Endothelial cell of umbilical vein (primary cell): ENCODE data around the gene KAT6B. TPM values are rescaled to one million over a fixed set of nuclear protein-coding genes. Genes with fewer than 3 reads are reported as not detected.

Source experiments
- BruUV-seq: library from RNA; stranded (reverse); fragments of 400-500 nt; replicated peaks from 2 replicates; lab custom pipeline; 2021; lab: Mats Ljungman, UMichigan
- CTCF ChIA-PET: fragments of 300-600, 350-600 bp; sonication (Branson Sonifier 250); formaldehyde crosslinking; loops from one replicate; lab custom pipeline; 2021; ENCODE audit warnings: antibody characterized with exemption, inconsistent platforms; lab: Charles Lee
- POLR2A ChIA-PET: fragments of 300-600, 350-600 bp; sonication (Branson Sonifier 250); formaldehyde crosslinking; loops from one replicate; lab custom pipeline; 2021; ENCODE audit warnings: antibody characterized with exemption, inconsistent platforms; lab: Charles Lee
- DNase-seq: peaks from one replicate; pipeline ENCODE4 v3.0.0-alpha.2; 2011; ENCODE audit warnings: low read depth, low spot score
- FAIRE-seq: peaks from 2 replicates; lab custom pipeline; 2011; peaks lifted over from hg19 to GRCh38; lab: Jason Lieb, UNC
- H2AFZ ChIP-seq: 2 replicates; pipeline ENCODE4 v1.6.0; 2012; ENCODE audit warnings: low read depth, low read length, control low read depth, inconsistent platforms
- H3K27ac ChIP-seq: 2 replicates; pipeline ENCODE4 v1.5.1; 2011; ENCODE audit warnings: low read depth, mild to moderate bottlenecking, control low read depth, low read length, moderate library complexity; ENCODE audit not compliant: insufficient read depth
- H3K27me3 ChIP-seq, 2 experiments: 2 replicates each; pipeline versions ENCODE4 v1.6.0 to v1.6.1; 2011; ENCODE audit warnings: low read length in 2 of 2, mixed read lengths in 1 of 2; ENCODE audit not compliant: control insufficient read depth in 2 of 2, insufficient read depth in 2 of 2
- H3K36me3 ChIP-seq, 2 experiments: 2 replicates in 1 of 2; 3 replicates in 1 of 2; pipeline ENCODE4 v1.5.1; 2011; ENCODE audit warnings: low read length in 2 of 2, mild to moderate bottlenecking in 1 of 2, moderate library complexity in 1 of 2; ENCODE audit not compliant: control insufficient read depth in 2 of 2, insufficient read depth in 2 of 2; ENCODE audit errors: extremely low read depth in 1 of 2
- H3K4me1 ChIP-seq: 3 replicates; pipeline ENCODE4 v1.5.1; 2011; ENCODE audit warnings: mild to moderate bottlenecking, low read length; ENCODE audit not compliant: control insufficient read depth, insufficient read depth; ENCODE audit errors: extremely low read depth
- H3K4me2 ChIP-seq: 2 replicates; pipeline ENCODE4 v1.6.1; 2011; ENCODE audit warnings: low read length, control low read depth, mixed read lengths; ENCODE audit not compliant: insufficient read depth
- H3K4me3 ChIP-seq, 3 experiments: fragments of 200-600 bp in 1 of 3; sonication (generic), shearing (Covaris generic) in 1 of 3; replicated peaks in 1 of 3; 2 replicates each; pipeline ENCODE4 v1.5.1; 2011 to 2016; ENCODE audit warnings: control low read depth in 3 of 3, low read length in 3 of 3, mild to moderate bottlenecking in 2 of 3, inconsistent platforms in 1 of 3, low read depth in 1 of 3, moderate library complexity in 1 of 3; ENCODE audit not compliant: insufficient read depth in 1 of 3
- H3K79me2 ChIP-seq: 2 replicates; pipeline ENCODE4 v1.6.0; 2012; ENCODE audit warnings: low read length, inconsistent platforms; ENCODE audit not compliant: control insufficient read depth, insufficient read depth
- H3K9ac ChIP-seq: replicated peaks from 2 replicates; pipeline ENCODE3; 2011; ENCODE audit warnings: low read length, control low read depth; ENCODE audit not compliant: insufficient read depth; ENCODE audit errors: extremely low read depth
- H3K9me1 ChIP-seq: replicated peaks from 3 replicates; pipeline ENCODE4 v1.6.0; 2011; ENCODE audit warnings: mild to moderate bottlenecking, low read length; ENCODE audit not compliant: control insufficient read depth, insufficient read depth; ENCODE audit errors: extremely low read depth
- H3K9me3 ChIP-seq: replicated peaks from 2 replicates; pipeline ENCODE4 v1.5.1; 2012; ENCODE audit warnings: low read length, inconsistent platforms; ENCODE audit not compliant: control insufficient read depth, insufficient read depth
- H4K20me1 ChIP-seq: replicated peaks from 2 replicates; pipeline ENCODE3; 2011; ENCODE audit warnings: mild to moderate bottlenecking, low read length; ENCODE audit not compliant: control insufficient read depth, insufficient read depth; ENCODE audit errors: extremely low read depth
- CTCF ChIP-seq, 2 donors: IDR thresholded peaks; 1 replicate in 1 of 2; 2 replicates in 1 of 2; pipeline ENCODE4 v1.5.1; 2011; ENCODE audit warnings: low read length in 2 of 2, mild to moderate bottlenecking in 2 of 2, moderate library complexity in 2 of 2, control low read depth in 1 of 2, inconsistent platforms in 1 of 2, low read depth in 1 of 2; ENCODE audit not compliant: insufficient read depth in 1 of 2; ENCODE audit errors: extremely low read depth in 1 of 2
- JUN ChIP-seq: IDR thresholded peaks from 2 replicates; pipeline ENCODE4 v1.6.1; 2011; ENCODE audit warnings: borderline replicate concordance, low read depth; ENCODE audit not compliant: insufficient read length, insufficient read depth
- MAX ChIP-seq: IDR thresholded peaks from 2 replicates; pipeline ENCODE4 v1.6.1; 2011; ENCODE audit not compliant: insufficient read depth, insufficient read length
- POLR2A ChIP-seq: IDR thresholded peaks from 2 replicates; pipeline ENCODE4 v1.6.1; 2012; ENCODE audit warnings: low read depth, mild to moderate bottlenecking, control low read depth, low read length
- POLR2AphosphoS5 ChIP-seq: IDR thresholded peaks from 2 replicates; pipeline ENCODE4 v1.6.1; 2012; ENCODE audit warnings: low read depth, mild to moderate bottlenecking, control low read depth, low read length, moderate library complexity; ENCODE audit not compliant: insufficient read depth
- dilution Hi-C: fragments of 300-500 bp; cut with MboI; formaldehyde crosslinking; loops from one replicate; pipeline ENCODE4 v1.15.0; 2019; ENCODE audit warnings: low sequenced_read_pairs; ENCODE audit not compliant: extremely low pct_ligation_motif_present
- intact Hi-C: fragments of 100-400 bp; cut with micrococcal nuclease; formaldehyde crosslinking; loops from one replicate; pipeline ENCODE4 v1.10.0; 2022
- polyA plus RNA-seq, 4 experiments: library from polyadenylated mRNA; depleted of rRNA in 3 of 4; stranded (reverse) in 3 of 4; unstranded in 1 of 4; fragments of >200 nt; gene quantifications; 2 replicates each; pipeline versions ENCODE4 v1.2.1 to v1.2.3, GENCODE V29; 2011 to 2012; ENCODE audit warnings: missing spikeins in 1 of 4
- total RNA-seq: library from RNA; stranded (reverse); gene quantifications from 2 replicates; pipeline ENCODE4 v1.2.3, GENCODE V29; 2021

The KAT6B gene
- total and polyA plus RNA-seq, 2 donors (not counting 3 experiments of a cell fraction or from before 2014, with no cell fraction given), result 4.5 to 17.0 TPM

GRCh38 chr10:74784462-74784861 lies 41.9 kb upstream of the KAT6B start:
- H3K27me3 ChIP-seq, result peaks cover 0 to 3% of the 10 kb centered on the region in 2 experiments
- H3K27ac ChIP-seq, result no peak overlapping the region
- no peak overlapping the region for H3K4me2 ChIP-seq
- no TSS peak for BruUV-seq
- ChIA-PET CTCF (interaction anchor here (1.1 kb wide), 2 partner anchors 12 to 41 kb away, joined by 3 read pairs; no protein-coding TSS in a partner anchor), POLR2A (no interaction called here)
- no peaks in the 10 kb centered on the region for H4K20me1 ChIP-seq
- no peak for TF ChIP-seq CTCF (IDR thresholded peaks at IDR 0.05; ENCODE audit: extremely low read depth in 1 of 2, insufficient read depth in 1 of 2, low read depth in 1 of 2, low read length in 2 of 2)
- TF ChIP-seq JUN, result no peak
- TF ChIP-seq MAX, result no peak
- TF ChIP-seq POLR2AphosphoS5, result no peak
- no peaks in the 10 kb centered on the region for H3K9me3 ChIP-seq
- H3K4me1 ChIP-seq, result no peaks in the 10 kb centered on the region
- H2AFZ ChIP-seq, result no peak overlapping the region
- intact Hi-C loops, result no loop called here
- H3K9ac ChIP-seq, result no peak overlapping the region
- no peak overlapping the region for H3K4me3 ChIP-seq
- H3K9me1 ChIP-seq, result no peaks in the 10 kb centered on the region
- no peaks in the 10 kb centered on the region for H3K36me3 ChIP-seq
- DNase-seq (no peak), FAIRE-seq (no peak)
- dilution Hi-C loops, result no loop called here
- no peaks in the 10 kb centered on the region for H3K79me2 ChIP-seq

DNA sequence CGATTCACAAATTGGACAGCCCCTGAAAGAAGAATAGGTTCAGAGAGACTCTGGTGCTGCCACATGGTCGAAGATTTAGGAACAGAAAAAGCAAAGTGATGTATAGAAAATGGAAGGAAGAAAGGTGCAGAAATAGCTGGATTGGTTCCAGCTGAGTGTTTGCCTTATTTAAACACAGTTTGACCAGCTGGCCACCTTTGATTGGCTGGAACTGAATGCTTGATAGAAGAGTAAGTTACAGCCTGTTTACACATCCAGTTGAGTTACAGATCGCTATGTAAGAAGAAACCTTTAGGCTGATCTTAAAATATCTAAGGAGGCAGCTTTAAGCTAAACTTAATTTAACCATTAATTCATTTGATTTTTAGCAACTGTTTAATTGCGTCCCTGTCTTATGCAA lies 40.3 kb upstream of the KAT6B start:
- no peak for TF ChIP-seq MAX
- TF ChIP-seq POLR2A, result no peak
- H4K20me1 ChIP-seq, result no peaks in the 10 kb centered on the region
- H3K27ac ChIP-seq, result no peak overlapping the region
- intact Hi-C loops (no loop called here), dilution Hi-C loops (no loop called here)
- H3K4me2 ChIP-seq, result no peak overlapping the region
- POLR2A ChIA-PET, result no interaction called here
- CTCF ChIA-PET, result no interaction called here
- no TSS peak for BruUV-seq
- H2AFZ ChIP-seq, result no peak overlapping the region
- FAIRE-seq (no peak), DNase-seq (no peak)
- H3K9me1 ChIP-seq, result no peaks in the 10 kb centered on the region
- peaks cover 0 to 3% of the 10 kb centered on the region in 2 experiments for H3K27me3 ChIP-seq
- no peak overlapping the region for H3K9ac ChIP-seq
- H3K4me3 ChIP-seq, result no peak overlapping the region
- no peaks in the 10 kb centered on the region for H3K36me3 ChIP-seq
- no peaks in the 10 kb centered on the region for H3K4me1 ChIP-seq
- H3K9me3 ChIP-seq, result no peaks in the 10 kb centered on the region
- H3K79me2 ChIP-seq, result no peaks in the 10 kb centered on the region
